A549 (cell line): ENCODE measurements around the gene SF1. TPM values are rescaled to one million over a fixed set of nuclear protein-coding genes. Genes with fewer than 3 reads are reported as not detected.

Experiments used
- ATAC-seq, 2 experiments: fragments of 200-7000 bp in 1 of 2; fragments of >200 bp in 1 of 2; cut with Nextera tagmentation in 1 of 2; cut with Tn5 transposase in 1 of 2; 3 replicates each; pipeline versions ENCODE4 v1.8.0 to v1.9.1; 2018 to 2020; ENCODE audit warnings: mild to moderate bottlenecking in 1 of 2, moderate library complexity in 1 of 2
- CTCF ChIA-PET: fragments of 300-600 bp; sonication (Branson Sonifier 250); formaldehyde crosslinking; extraction: SDS; loops from one replicate; lab custom pipeline; 2021; ENCODE audit warnings: antibody characterized with exemption, inconsistent platforms; lab: Yijun Ruan, JAX
- POLR2A ChIA-PET: fragments of 350-600 bp; formaldehyde crosslinking; extraction: SDS; loops from one replicate; lab custom pipeline; 2021; ENCODE audit warnings: antibody characterized with exemption, inconsistent platforms; lab: Yijun Ruan, JAX
- DNase-seq, 2 experiments: peaks; one replicate each; pipeline versions ENCODE4 v3.0.0 to v3.0.0-alpha.2; 2011 to 2016; ENCODE audit warnings: low read depth in 1 of 2, low spot score in 1 of 2
- FAIRE-seq: peaks from 2 replicates; lab custom pipeline; 2011; peaks lifted over from hg19 to GRCh38; lab: Jason Lieb, UNC
- H3K27ac ChIP-seq, 2 experiments: fragments of >200 bp; sonication (Bioruptor Twin); formaldehyde crosslinking; 3 replicates each; pipeline ENCODE4 v1.5.1; 2016 to 2017
- H3K4me1 ChIP-seq: fragments of >200 bp; sonication (Bioruptor Twin); formaldehyde crosslinking; 3 replicates; pipeline ENCODE4 v1.6.1; 2016
- H3K4me2 ChIP-seq: fragments of >200 bp; sonication (Bioruptor Twin); formaldehyde crosslinking; 3 replicates; pipeline ENCODE4 v1.6.1; 2016
- H3K4me3 ChIP-seq: fragments of >200 bp; sonication (Bioruptor Twin); formaldehyde crosslinking; 3 replicates; pipeline ENCODE4 v1.5.1; 2016
- H3K9me3 ChIP-seq: fragments of >200 bp; sonication (Bioruptor Twin); formaldehyde crosslinking; 3 replicates; pipeline ENCODE4 v1.6.1; 2016
- CBX8 ChIP-seq: fragments of 200-600 bp; sonication (generic); IDR thresholded peaks from 2 replicates; pipeline ENCODE4 v1.6.1; 2016
- CEBPB ChIP-seq, 2 experiments: fragments of >200 bp in 1 of 2; sonication (Bioruptor Twin) in 1 of 2; formaldehyde crosslinking in 1 of 2; IDR thresholded peaks; 2 replicates each; pipeline ENCODE4 v1.6.1; 2012 to 2016
- EP300 ChIP-seq, 2 experiments: fragments of >200 bp; sonication (Bioruptor Twin); formaldehyde crosslinking; IDR thresholded peaks; 2 replicates in 1 of 2; 3 replicates in 1 of 2; pipeline ENCODE4 v1.6.1; 2016 to 2017
- HOXB13 ChIP-seq: fragments of 250-450 bp; sonication (Bioruptor Pico); IDR thresholded peaks from 2 replicates; pipeline ENCODE4 v1.5.0; 2020; ENCODE audit warnings: low read depth, mild to moderate bottlenecking, moderate library complexity
- HOXB5 ChIP-seq: fragments of 250-450 bp; sonication (Bioruptor Pico); IDR thresholded peaks from 2 replicates; pipeline ENCODE4 v1.5.0; 2020; ENCODE audit warnings: mild to moderate bottlenecking, moderate library complexity
- JUN ChIP-seq, 2 experiments: fragments of >200 bp; sonication (Bioruptor Twin); formaldehyde crosslinking; IDR thresholded peaks; 2 replicates in 1 of 2; 3 replicates in 1 of 2; pipeline ENCODE4 v1.6.1; 2016 to 2017
- KDM1A ChIP-seq: fragments of 200-600 bp; sonication (generic); IDR thresholded peaks from 2 replicates; pipeline ENCODE4 v1.6.1; 2016; ENCODE audit warnings: low read depth, mild to moderate bottlenecking
- MAZ ChIP-seq: fragments of 150-350 bp; IDR thresholded peaks from 2 replicates; pipeline ENCODE4 v1.6.1; 2014; ENCODE audit warnings: antibody characterized with exemption, low read depth, low read length, borderline replicate concordance
- PHF8 ChIP-seq: fragments of 200-600 bp; sonication (generic); IDR thresholded peaks from 2 replicates; pipeline ENCODE4 v1.6.1; 2016; ENCODE audit warnings: low read depth, mild to moderate bottlenecking, antibody characterized with exemption, moderate library complexity, borderline replicate concordance
- POLR2AphosphoS2 ChIP-seq: conservative IDR thresholded peaks from 2 replicates; pipeline ENCODE4 v1.6.1; 2012; ENCODE audit warnings: low read length, improper control_type of control experiment, inconsistent platforms
- RAD21 ChIP-seq, 2 experiments: fragments of >200 bp in 1 of 2; sonication (Bioruptor Twin) in 1 of 2; formaldehyde crosslinking in 1 of 2; IDR thresholded peaks in 1 of 2; conservative IDR thresholded peaks in 1 of 2; 2 replicates in 1 of 2; 3 replicates in 1 of 2; pipeline ENCODE4 v1.6.1; 2012 to 2018; ENCODE audit warnings: inconsistent platforms in 1 of 2
- RARB ChIP-seq: fragments of 250-450 bp; sonication (Bioruptor Pico); IDR thresholded peaks from 2 replicates; pipeline ENCODE4 v1.8.0; 2021; ENCODE audit warnings: mild to moderate bottlenecking, moderate library complexity
- SMC3 ChIP-seq: fragments of >200 bp; sonication (Bioruptor Twin); formaldehyde crosslinking; IDR thresholded peaks from 3 replicates; pipeline ENCODE4 v1.6.1; 2018; ENCODE audit warnings: inconsistent platforms
- ZSCAN20 ChIP-seq: fragments of 250-450 bp; sonication (Bioruptor Pico); IDR thresholded peaks from 2 replicates; pipeline ENCODE4 v1.8.0; 2022; ENCODE audit warnings: mild to moderate bottlenecking, moderate library complexity
- WGBS: methylation state at CpG from one replicate; pipeline ENCODE4 v1.1.6; 2017; ENCODE audit errors: missing lambda C conversion rate; 5-methylcytosine and 5-hydroxymethylcytosine counted together
- polyA plus RNA-seq, 4 experiments: library from polyadenylated mRNA; depleted of rRNA in 3 of 4; stranded (reverse); fragments of >200 nt; fragmentation: RNase III in 1 of 4; extraction: RNeasy Plus Mini Kit Qiagen cat#74134 plus additional on column Dnase treatment in 1 of 4; gene quantifications; 2 replicates in 3 of 4; 3 replicates in 1 of 4; pipeline ENCODE4 v1.2.3, GENCODE V29; 2011 to 2017
- TF ChIP-seq, protein P1 (sequence below): IDR thresholded peaks from 2 replicates; pipeline ENCODE4 v1.6.1; 2012; ENCODE audit warnings: low read depth, borderline replicate concordance
- TF ChIP-seq, protein P2 (sequence below): fragments of 250-450 bp; sonication (Bioruptor Pico); IDR thresholded peaks from 2 replicates; pipeline ENCODE4 v1.5.0; 2020; ENCODE audit warnings: low read depth, mild to moderate bottlenecking, moderate library complexity
- TF ChIP-seq, protein P3 (sequence below): fragments of 200-600 bp; sonication (generic); IDR thresholded peaks from 2 replicates; pipeline ENCODE4 v1.6.1; 2016; ENCODE audit warnings: antibody characterized with exemption, mild to moderate bottlenecking, moderate library complexity
- TF ChIP-seq, protein P4 (sequence below): fragments of >200 bp; sonication (Bioruptor Twin); formaldehyde crosslinking; IDR thresholded peaks from 3 replicates; pipeline ENCODE4 v1.5.1; 2016
- TF ChIP-seq, protein P5 (sequence below): fragments of >200 bp; sonication (Bioruptor Twin); formaldehyde crosslinking; IDR thresholded peaks from 3 replicates; pipeline ENCODE4 v1.6.1; 2016

SF1 gene
- polyA plus RNA-seq, 2 of the 4 experiments (the other 2 are of a cell fraction): 104 to 310 TPM

DNA sequence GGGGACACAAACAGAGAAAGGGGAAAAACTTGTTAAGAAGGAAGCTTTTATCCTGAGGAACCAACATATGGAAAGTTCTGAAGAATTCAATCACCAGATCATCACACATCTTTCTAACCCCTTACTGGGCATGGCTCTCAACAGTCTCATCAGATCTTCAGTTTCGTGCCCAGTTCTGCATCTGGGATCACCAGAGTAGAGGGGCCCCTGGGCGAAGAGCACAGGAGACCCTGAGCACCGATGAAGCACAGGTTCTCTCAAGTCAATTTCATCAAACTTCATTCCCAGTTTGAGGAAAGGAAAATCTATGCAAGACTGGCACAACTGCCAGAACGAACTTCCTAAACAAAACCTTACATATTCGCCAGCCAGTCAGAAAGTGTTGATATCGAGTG is 10.0 kb downstream of the SF1 start (continued):
- TF ChIP-seq, protein P1, sequence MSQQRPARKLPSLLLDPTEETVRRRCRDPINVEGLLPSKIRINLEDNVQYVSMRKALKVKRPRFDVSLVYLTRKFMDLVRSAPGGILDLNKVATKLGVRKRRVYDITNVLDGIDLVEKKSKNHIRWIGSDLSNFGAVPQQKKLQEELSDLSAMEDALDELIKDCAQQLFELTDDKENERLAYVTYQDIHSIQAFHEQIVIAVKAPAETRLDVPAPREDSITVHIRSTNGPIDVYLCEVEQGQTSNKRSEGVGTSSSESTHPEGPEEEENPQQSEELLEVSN: no peak
- TF ChIP-seq MAZ: no peak
- TF ChIP-seq, protein P2, sequence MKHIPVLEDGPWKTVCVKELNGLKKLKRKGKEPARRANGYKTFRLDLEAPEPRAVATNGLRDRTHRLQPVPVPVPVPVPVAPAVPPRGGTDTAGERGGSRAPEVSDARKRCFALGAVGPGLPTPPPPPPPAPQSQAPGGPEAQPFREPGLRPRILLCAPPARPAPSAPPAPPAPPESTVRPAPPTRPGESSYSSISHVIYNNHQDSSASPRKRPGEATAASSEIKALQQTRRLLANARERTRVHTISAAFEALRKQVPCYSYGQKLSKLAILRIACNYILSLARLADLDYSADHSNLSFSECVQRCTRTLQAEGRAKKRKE (CRISPR knock-in tag): no peak
- TF ChIP-seq, protein P3, sequence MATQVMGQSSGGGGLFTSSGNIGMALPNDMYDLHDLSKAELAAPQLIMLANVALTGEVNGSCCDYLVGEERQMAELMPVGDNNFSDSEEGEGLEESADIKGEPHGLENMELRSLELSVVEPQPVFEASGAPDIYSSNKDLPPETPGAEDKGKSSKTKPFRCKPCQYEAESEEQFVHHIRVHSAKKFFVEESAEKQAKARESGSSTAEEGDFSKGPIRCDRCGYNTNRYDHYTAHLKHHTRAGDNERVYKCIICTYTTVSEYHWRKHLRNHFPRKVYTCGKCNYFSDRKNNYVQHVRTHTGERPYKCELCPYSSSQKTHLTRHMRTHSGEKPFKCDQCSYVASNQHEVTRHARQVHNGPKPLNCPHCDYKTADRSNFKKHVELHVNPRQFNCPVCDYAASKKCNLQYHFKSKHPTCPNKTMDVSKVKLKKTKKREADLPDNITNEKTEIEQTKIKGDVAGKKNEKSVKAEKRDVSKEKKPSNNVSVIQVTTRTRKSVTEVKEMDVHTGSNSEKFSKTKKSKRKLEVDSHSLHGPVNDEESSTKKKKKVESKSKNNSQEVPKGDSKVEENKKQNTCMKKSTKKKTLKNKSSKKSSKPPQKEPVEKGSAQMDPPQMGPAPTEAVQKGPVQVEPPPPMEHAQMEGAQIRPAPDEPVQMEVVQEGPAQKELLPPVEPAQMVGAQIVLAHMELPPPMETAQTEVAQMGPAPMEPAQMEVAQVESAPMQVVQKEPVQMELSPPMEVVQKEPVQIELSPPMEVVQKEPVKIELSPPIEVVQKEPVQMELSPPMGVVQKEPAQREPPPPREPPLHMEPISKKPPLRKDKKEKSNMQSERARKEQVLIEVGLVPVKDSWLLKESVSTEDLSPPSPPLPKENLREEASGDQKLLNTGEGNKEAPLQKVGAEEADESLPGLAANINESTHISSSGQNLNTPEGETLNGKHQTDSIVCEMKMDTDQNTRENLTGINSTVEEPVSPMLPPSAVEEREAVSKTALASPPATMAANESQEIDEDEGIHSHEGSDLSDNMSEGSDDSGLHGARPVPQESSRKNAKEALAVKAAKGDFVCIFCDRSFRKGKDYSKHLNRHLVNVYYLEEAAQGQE: no peak
- TF ChIP-seq PHF8: no peak

DNA sequence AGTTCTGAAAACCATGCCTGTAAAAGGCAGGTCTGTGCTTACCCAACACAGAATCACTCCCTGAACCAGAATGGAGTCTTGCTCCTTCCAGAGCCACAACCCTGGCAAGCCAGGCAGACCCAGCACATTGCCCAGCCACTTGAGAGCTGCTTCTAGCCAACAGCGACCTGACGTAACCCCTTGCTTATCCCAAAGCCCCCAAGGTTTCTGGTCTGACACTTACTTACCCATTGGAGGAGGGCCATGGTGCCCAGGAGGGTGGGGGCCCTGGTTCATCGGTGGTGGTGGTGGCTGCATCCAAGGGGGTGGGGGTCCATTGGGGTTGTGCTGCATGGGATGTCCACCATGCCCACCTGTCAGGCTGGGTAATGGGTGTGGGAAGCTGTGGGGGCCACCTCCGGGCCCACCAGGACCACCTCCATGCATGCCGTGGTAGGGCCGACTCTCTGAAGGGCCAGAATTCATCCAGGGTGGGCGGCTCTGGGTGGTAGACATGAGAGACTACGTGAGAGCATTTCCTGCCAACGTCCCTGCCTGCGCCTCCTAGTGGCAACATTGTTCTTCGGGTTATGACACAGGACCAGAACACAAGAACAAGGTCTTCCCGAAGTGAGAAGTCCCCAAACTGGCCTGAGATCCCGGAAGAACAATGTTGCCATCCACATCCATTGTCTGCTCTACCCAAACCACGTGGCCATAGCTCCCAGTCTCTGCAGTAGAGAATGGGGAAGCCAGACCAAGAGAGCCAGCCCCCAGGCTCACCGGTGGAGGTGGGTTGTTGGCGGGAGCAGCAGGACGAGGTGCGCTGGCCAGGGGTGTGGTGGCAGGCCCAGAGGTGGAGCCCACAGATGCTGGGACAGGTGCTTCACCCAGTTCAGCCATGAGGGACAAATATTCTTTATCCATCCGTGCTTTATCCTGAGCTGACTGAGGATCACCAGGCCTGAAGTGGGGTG is 10.7 kb downstream of the SF1 start:
- ATAC-seq (peak; percentile 66 to 79; a peak in 5 of 6 replicates), DNase-seq (peak in 1 of 2 experiments; percentile 82), FAIRE-seq (no peak)
- H3K4me3 ChIP-seq: no peak overlapping the region
- ChIA-PET POLR2A (interaction anchor here (3.4 kb wide), 1 partner anchor 11 kb away, joined by 10 read pairs; the partner anchor contains the start of gene SF1), CTCF (interaction anchor here (0.9 to 7.1 kb wide), 11 partner anchors 9 to 499 kb away, joined by 3 to 73 read pairs (median 4); partner anchors contain the start of genes PYGM and SF1)
- H3K4me2 ChIP-seq: no peak overlapping the region
- peaks cover 10% of the 10 kb centered on the region; the same call in 2 of the 3 replicates for H3K4me1 ChIP-seq
- H3K27ac ChIP-seq: no peak overlapping the region
- H3K9me3 ChIP-seq: no peaks in the 10 kb centered on the region
- TF ChIP-seq ZSCAN20 (CRISPR knock-in tag) (no peak), RARB (CRISPR knock-in tag) (no peak), SMC3 (peak; percentile 35; the same call in 1 of the 3 replicates), CEBPB (IDR thresholded peaks at IDR 0.05) (no peak; a peak in 1 of 4 replicates), RAD21 (conservative IDR thresholded peaks at IDR 0.05 in 1 of 2, IDR thresholded peaks at IDR 0.05 in 1 of 2) (0 out of 5 replicates have a peak, but pooled peaks of 1 of the 2 experiments have one; percentile 14), MAZ (no peak), HOXB5 (CRISPR knock-in tag) (no peak), CBX8 (no peak), EP300 (IDR thresholded peaks at IDR 0.05) (no peak), HOXB13 (CRISPR knock-in tag) (no peak), POLR2AphosphoS2 (no peak), KDM1A (no peak), JUN (IDR thresholded peaks at IDR 0.05) (peak in 1 of 2 experiments; percentile 25; a peak in 1 of 5 replicates)
- TF ChIP-seq, protein P2 (CRISPR knock-in tag): no peak
- TF ChIP-seq, protein P4, sequence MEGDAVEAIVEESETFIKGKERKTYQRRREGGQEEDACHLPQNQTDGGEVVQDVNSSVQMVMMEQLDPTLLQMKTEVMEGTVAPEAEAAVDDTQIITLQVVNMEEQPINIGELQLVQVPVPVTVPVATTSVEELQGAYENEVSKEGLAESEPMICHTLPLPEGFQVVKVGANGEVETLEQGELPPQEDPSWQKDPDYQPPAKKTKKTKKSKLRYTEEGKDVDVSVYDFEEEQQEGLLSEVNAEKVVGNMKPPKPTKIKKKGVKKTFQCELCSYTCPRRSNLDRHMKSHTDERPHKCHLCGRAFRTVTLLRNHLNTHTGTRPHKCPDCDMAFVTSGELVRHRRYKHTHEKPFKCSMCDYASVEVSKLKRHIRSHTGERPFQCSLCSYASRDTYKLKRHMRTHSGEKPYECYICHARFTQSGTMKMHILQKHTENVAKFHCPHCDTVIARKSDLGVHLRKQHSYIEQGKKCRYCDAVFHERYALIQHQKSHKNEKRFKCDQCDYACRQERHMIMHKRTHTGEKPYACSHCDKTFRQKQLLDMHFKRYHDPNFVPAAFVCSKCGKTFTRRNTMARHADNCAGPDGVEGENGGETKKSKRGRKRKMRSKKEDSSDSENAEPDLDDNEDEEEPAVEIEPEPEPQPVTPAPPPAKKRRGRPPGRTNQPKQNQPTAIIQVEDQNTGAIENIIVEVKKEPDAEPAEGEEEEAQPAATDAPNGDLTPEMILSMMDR: peak; percentile 74
- TF ChIP-seq, protein P5, sequence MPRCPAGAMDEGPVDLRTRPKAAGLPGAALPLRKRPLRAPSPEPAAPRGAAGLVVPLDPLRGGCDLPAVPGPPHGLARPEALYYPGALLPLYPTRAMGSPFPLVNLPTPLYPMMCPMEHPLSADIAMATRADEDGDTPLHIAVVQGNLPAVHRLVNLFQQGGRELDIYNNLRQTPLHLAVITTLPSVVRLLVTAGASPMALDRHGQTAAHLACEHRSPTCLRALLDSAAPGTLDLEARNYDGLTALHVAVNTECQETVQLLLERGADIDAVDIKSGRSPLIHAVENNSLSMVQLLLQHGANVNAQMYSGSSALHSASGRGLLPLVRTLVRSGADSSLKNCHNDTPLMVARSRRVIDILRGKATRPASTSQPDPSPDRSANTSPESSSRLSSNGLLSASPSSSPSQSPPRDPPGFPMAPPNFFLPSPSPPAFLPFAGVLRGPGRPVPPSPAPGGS: no peak
- TF ChIP-seq, protein P1: no peak; the same call in 1 of the 2 replicates
- WGBS: 52% methylated on average over 17 of the region's 19 CpGs
